A549 treated with AZD9567 at 1 μM for 4 hours (cell line): Measurements from ENCODE around the gene CACNG4. TPM values are rescaled to one million over a fixed set of nuclear protein-coding genes. Genes with fewer than 3 reads are reported as not detected.

Experiments used
- total RNA-seq: library from RNA; stranded (reverse); fragments of 200-300 nt; extraction: Qiagen RNA extraction; gene quantifications from 5 replicates; pipeline ENCODE4 v1.2.3, GENCODE V29; 2022; ENCODE audit not compliant: insufficient read depth

The CACNG4 gene
- 10.1 to 13.5 TPM (median 11.4 TPM) in 5 replicates for total RNA-seq

GRCh38 chr17:66963909-66964771 is at the start of gene CACNG4:
Gene CACNG4 (plus strand): TSS chr17:66964707. CDS start chr17:66964912, 205 bp downstream.

GRCh38 chr17:67044016-67044772 is 79.7 kb downstream of the CACNG4 start, which contains the start of gene CACNG1:
Gene CACNG1 (plus strand): TSS chr17:67044554. CDS start chr17:67044661, 107 bp downstream.

Other genes with a start within 250 kb of the CACNG4 start
- not detected in 5 replicates for gene CACNG5, start 129.6 kb upstream of the CACNG4 start, total RNA-seq
- gene CACNG1, start 79.8 kb downstream of the CACNG4 start, total RNA-seq = 0.06 to 2.3 TPM (median 0.16 TPM) in 5 replicates